SK-N-SH treated with all-trans-retinoic acid at 6 μM for 48 hours (cell line): ENCODE data around the gene EHD4.
A peak's percentile ranks its signal among the peaks of the same experiment; 100 is the strongest.

Experiments used
- ATAC-seq: fragments of 200-7000 bp; cut with Tn5 transposase; 3 replicates; pipeline ENCODE4 v1.9.1; 2020; ENCODE audit warnings: mild to moderate bottlenecking, moderate library complexity
- ARNTL ChIP-seq: fragments of 450-650 bp; formaldehyde crosslinking; IDR thresholded peaks from 2 replicates; pipeline ENCODE4 v1.5.0; 2020; ENCODE audit warnings: low read depth, mild to moderate bottlenecking, moderate library complexity, borderline replicate concordance
- CSDC2 ChIP-seq: fragments of 250-450 bp; sonication (Bioruptor Pico); IDR thresholded peaks from 2 replicates; pipeline ENCODE4 v1.5.0; 2020; ENCODE audit warnings: mild to moderate bottlenecking, moderate library complexity
- ESRRG ChIP-seq: fragments of 250-450 bp; sonication (Bioruptor Pico); IDR thresholded peaks from 2 replicates; pipeline ENCODE4 v1.6.1; 2021; ENCODE audit warnings: mild to moderate bottlenecking
- GLIS3 ChIP-seq: fragments of 250-450 bp; sonication (Bioruptor Pico); IDR thresholded peaks from 2 replicates; pipeline ENCODE4 v1.5.0; 2020; ENCODE audit warnings: mild to moderate bottlenecking, moderate library complexity
- ISL1 ChIP-seq: fragments of 250-450 bp; sonication (Bioruptor Pico); IDR thresholded peaks from 2 replicates; pipeline ENCODE4 v2.1.2; 2022; ENCODE audit warnings: mild to moderate bottlenecking, moderate library complexity
- PPARA ChIP-seq: fragments of 250-450 bp; sonication (Bioruptor Pico); IDR thresholded peaks from 2 replicates; pipeline ENCODE4 v1.5.0; 2020; ENCODE audit warnings: mild to moderate bottlenecking, borderline replicate concordance
- RARB ChIP-seq: fragments of 250-450 bp; sonication (Bioruptor Pico); IDR thresholded peaks from 2 replicates; pipeline ENCODE4 v1.8.0; 2021; ENCODE audit warnings: mild to moderate bottlenecking, moderate library complexity
- SNAI2 ChIP-seq: fragments of 250-450 bp; sonication (Bioruptor Pico); IDR thresholded peaks from 2 replicates; pipeline ENCODE4 v1.5.0; 2020; ENCODE audit warnings: mild to moderate bottlenecking, moderate library complexity
- TCF4 ChIP-seq: fragments of 250-450 bp; sonication (Bioruptor Pico); IDR thresholded peaks from 2 replicates; pipeline ENCODE4 v1.8.0; 2021; ENCODE audit warnings: mild to moderate bottlenecking, moderate library complexity, borderline replicate concordance
- TOX ChIP-seq: fragments of 250-450 bp; sonication (Bioruptor Pico); IDR thresholded peaks from 2 replicates; pipeline ENCODE4 v1.8.0; 2021; ENCODE audit warnings: mild to moderate bottlenecking, moderate library complexity, borderline replicate concordance
- TSHZ2 ChIP-seq: fragments of 250-450 bp; sonication (Bioruptor Pico); IDR thresholded peaks from 2 replicates; pipeline ENCODE4 v1.5.0; 2020; ENCODE audit warnings: mild to moderate bottlenecking, moderate library complexity
- ZC3H10 ChIP-seq: fragments of 250-450 bp; sonication (Bioruptor Pico); IDR thresholded peaks from 2 replicates; pipeline ENCODE4 v1.5.1; 2021; ENCODE audit warnings: mild to moderate bottlenecking, moderate library complexity
- ZFP3 ChIP-seq: fragments of 250-450 bp; sonication (Bioruptor Pico); IDR thresholded peaks from 2 replicates; pipeline ENCODE4 v1.5.0; 2020; ENCODE audit warnings: mild to moderate bottlenecking, moderate library complexity
- ZNF565 ChIP-seq: fragments of 450-650 bp; formaldehyde crosslinking; conservative IDR thresholded peaks from 2 replicates; pipeline ENCODE4 v1.5.0; 2020; ENCODE audit warnings: low read depth, mild to moderate bottlenecking, moderate library complexity
- ZNF70 ChIP-seq: fragments of 450-650 bp; formaldehyde crosslinking; IDR thresholded peaks from 2 replicates; pipeline ENCODE4 v1.5.0; 2020; ENCODE audit warnings: mild to moderate bottlenecking, moderate library complexity
- ZNF8 ChIP-seq: fragments of 450-650 bp; formaldehyde crosslinking; IDR thresholded peaks from 2 replicates; pipeline ENCODE4 v1.5.0; 2020; ENCODE audit warnings: mild to moderate bottlenecking, moderate library complexity
- TF ChIP-seq, protein P1 (sequence below): fragments of 250-450 bp; sonication (Bioruptor Pico); IDR thresholded peaks from 2 replicates; pipeline ENCODE4 v1.5.1; 2021; ENCODE audit warnings: mild to moderate bottlenecking, moderate library complexity
- TF ChIP-seq, protein P2 (sequence below): fragments of 250-450 bp; sonication (Bioruptor Pico); IDR thresholded peaks from 2 replicates; pipeline ENCODE4 v1.8.0; 2021; ENCODE audit warnings: low read depth, mild to moderate bottlenecking, moderate library complexity, borderline replicate concordance
- TF ChIP-seq, protein P3 (sequence below): fragments of 250-450 bp; sonication (Bioruptor Pico); IDR thresholded peaks from 2 replicates; pipeline ENCODE4 v1.8.0; 2020; ENCODE audit warnings: mild to moderate bottlenecking, moderate library complexity, borderline replicate concordance

The EHD4 gene

GRCh38 chr15:41906608-41907007 lies 65.7 kb downstream of the EHD4 start:
- TF ChIP-seq CSDC2 (CRISPR knock-in tag) (no peak), TCF4 (CRISPR knock-in tag) (no peak), ZC3H10 (CRISPR knock-in tag) (no peak), TSHZ2 (CRISPR knock-in tag) (no peak), RARB (CRISPR knock-in tag) (no peak), ISL1 (no peak), ZFP3 (CRISPR knock-in tag) (no peak), ESRRG (CRISPR knock-in tag) (no peak), ZNF70 (no peak), PPARA (CRISPR knock-in tag) (no peak), GLIS3 (no peak), SNAI2 (no peak), ARNTL (CRISPR knock-in tag) (no peak), ZNF565 (no peak), ZNF8 (no peak), TOX (CRISPR knock-in tag) (no peak)
- TF ChIP-seq, protein P1, sequence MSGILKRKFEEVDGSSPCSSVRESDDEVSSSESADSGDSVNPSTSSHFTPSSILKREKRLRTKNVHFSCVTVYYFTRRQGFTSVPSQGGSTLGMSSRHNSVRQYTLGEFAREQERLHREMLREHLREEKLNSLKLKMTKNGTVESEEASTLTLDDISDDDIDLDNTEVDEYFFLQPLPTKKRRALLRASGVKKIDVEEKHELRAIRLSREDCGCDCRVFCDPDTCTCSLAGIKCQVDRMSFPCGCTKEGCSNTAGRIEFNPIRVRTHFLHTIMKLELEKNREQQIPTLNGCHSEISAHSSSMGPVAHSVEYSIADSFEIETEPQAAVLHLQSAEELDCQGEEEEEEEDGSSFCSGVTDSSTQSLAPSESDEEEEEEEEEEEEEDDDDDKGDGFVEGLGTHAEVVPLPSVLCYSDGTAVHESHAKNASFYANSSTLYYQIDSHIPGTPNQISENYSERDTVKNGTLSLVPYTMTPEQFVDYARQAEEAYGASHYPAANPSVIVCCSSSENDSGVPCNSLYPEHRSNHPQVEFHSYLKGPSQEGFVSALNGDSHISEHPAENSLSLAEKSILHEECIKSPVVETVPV (CRISPR knock-in tag) = no peak
- TF ChIP-seq, protein P2, sequence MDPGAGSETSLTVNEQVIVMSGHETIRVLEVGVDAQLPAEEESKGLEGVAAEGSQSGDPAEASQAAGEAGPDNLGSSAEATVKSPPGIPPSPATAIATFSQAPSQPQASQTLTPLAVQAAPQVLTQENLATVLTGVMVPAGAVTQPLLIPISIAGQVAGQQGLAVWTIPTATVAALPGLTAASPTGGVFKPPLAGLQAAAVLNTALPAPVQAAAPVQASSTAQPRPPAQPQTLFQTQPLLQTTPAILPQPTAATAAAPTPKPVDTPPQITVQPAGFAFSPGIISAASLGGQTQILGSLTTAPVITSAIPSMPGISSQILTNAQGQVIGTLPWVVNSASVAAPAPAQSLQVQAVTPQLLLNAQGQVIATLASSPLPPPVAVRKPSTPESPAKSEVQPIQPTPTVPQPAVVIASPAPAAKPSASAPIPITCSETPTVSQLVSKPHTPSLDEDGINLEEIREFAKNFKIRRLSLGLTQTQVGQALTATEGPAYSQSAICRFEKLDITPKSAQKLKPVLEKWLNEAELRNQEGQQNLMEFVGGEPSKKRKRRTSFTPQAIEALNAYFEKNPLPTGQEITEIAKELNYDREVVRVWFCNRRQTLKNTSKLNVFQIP = no peak
- TF ChIP-seq, protein P3, sequence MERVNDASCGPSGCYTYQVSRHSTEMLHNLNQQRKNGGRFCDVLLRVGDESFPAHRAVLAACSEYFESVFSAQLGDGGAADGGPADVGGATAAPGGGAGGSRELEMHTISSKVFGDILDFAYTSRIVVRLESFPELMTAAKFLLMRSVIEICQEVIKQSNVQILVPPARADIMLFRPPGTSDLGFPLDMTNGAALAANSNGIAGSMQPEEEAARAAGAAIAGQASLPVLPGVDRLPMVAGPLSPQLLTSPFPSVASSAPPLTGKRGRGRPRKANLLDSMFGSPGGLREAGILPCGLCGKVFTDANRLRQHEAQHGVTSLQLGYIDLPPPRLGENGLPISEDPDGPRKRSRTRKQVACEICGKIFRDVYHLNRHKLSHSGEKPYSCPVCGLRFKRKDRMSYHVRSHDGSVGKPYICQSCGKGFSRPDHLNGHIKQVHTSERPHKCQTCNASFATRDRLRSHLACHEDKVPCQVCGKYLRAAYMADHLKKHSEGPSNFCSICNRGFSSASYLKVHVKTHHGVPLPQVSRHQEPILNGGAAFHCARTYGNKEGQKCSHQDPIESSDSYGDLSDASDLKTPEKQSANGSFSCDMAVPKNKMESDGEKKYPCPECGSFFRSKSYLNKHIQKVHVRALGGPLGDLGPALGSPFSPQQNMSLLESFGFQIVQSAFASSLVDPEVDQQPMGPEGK (CRISPR knock-in tag) = no peak
- TF ChIP-seq, all 23 proteins: peak for 0
- no peak for ATAC-seq

GRCh38 chr15:41905036-41905793 lies 67.1 kb downstream of the EHD4 start:
- TF ChIP-seq ZFP3 (CRISPR knock-in tag) (no peak), SNAI2 (no peak), ZNF70 (no peak), ARNTL (CRISPR knock-in tag) (no peak), TCF4 (CRISPR knock-in tag) (0 out of 2 replicates have a peak, but pooled peaks have one; percentile 29), ZNF565 (no peak)
- TF ChIP-seq, protein P2 = no peak
- TF ChIP-seq, protein P3 (CRISPR knock-in tag) = no peak
- ATAC-seq = peak; percentile 48
